Stimulated activated CD8-positive, alpha-beta memory T cell treated with anti-CD3 and anti-CD28 coated beads, Interleukin-4, amount 100 ng/mL, for 4 hours (primary cell): Measurements from ENCODE around the gene MGMT.

Source experiments
- DNase-seq, 2 donors: peaks; one replicate each; pipeline ENCODE4 v3.0.0-alpha.2; 2020; ENCODE audit warnings: low read depth in 2 of 2, low spot score in 1 of 2

MGMT gene

GRCh38 chr10:129787557-129787956, 320.5 kb downstream of the MGMT start:
- DNase-seq: no peak

GRCh38 chr10:129788215-129788614, 321.2 kb downstream of the MGMT start:
- DNase-seq: no peak

- no peak for DNase-seq
Observed at GRCh38 chr10:129790715-129791446, 323.8 kb downstream of the MGMT start.

GRCh38 chr10:129792141-129792540, 325.1 kb downstream of the MGMT start:
- DNase-seq: no peak

GRCh38 chr10:129792864-129793263, 325.8 kb downstream of the MGMT start:
- DNase-seq: no peak

GRCh38 chr10:129793479-129793878, 326.4 kb downstream of the MGMT start:
- no peak for DNase-seq

GRCh38 chr10:129793996-129794395, 327.0 kb downstream of the MGMT start:
- DNase-seq: no peak

- no peak for DNase-seq
Observed at GRCh38 chr10:129796710-129797420, 329.8 kb downstream of the MGMT start.

GRCh38 chr10:129799942-129800341, 332.9 kb downstream of the MGMT start:
- no peak for DNase-seq

GRCh38 chr10:129800796-129801340, 333.8 kb downstream of the MGMT start:
- DNase-seq: no peak

GRCh38 chr10:129807211-129807610, 340.2 kb downstream of the MGMT start:
- DNase-seq: no peak

- no peak for DNase-seq
Observed at GRCh38 chr10:129808092-129808983, 341.3 kb downstream of the MGMT start.

- no peak for DNase-seq
Observed at GRCh38 chr10:129809431-129809830, 342.4 kb downstream of the MGMT start.

GRCh38 chr10:129809841-129810240, 342.8 kb downstream of the MGMT start:
- DNase-seq: no peak

- no peak for DNase-seq
Observed at GRCh38 chr10:129811208-129811607, 344.2 kb downstream of the MGMT start.

- no peak for DNase-seq
Observed at GRCh38 chr10:129812398-129812797, 345.4 kb downstream of the MGMT start.

GRCh38 chr10:129814681-129815646, 347.9 kb downstream of the MGMT start:
- no peak for DNase-seq

- DNase-seq: no peak
Observed at GRCh38 chr10:129815898-129816655, 349.0 kb downstream of the MGMT start.

- DNase-seq: no peak
Observed at GRCh38 chr10:129816656-129817045, 349.6 kb downstream of the MGMT start.
